SKM-1 (cell line): ENCODE measurements around the gene TBCK.

Source experiments
- DNase-seq: peaks from one replicate; lab custom pipeline; 2025; ENCODE audit not compliant: unreplicated experiment; lab: John Stamatoyannopoulos, UW

Gene TBCK

DNA sequence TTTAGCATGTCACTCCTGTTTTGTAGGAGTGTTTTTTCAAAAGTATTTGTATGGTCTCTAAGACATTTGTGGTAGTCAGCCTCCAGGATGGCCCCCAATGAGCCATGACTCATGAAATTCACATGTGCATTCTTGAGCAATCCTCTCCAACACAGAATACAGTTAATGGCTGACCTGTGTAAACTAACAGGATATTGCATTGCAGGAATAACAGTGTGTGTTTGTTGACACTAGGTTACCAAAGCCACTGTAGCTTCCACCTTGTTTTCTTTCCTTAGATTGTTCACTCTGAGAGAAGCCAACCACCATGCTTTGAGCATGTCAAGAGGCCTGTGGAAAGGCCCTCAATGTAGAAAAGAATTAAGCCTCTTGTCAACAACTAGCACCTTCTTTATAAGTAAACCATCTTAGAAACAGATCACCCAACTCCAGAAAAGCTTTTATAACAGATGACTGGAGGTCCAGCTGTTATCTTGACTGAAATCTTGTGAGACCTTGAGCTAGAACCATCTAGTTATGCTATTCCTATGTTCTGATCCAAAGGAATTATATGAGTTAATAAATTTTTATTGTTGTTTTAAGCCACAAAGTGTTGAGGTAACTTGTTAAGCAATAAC lies 28.5 kb downstream of the TBCK start:
- no peak for DNase-seq

- no peak for DNase-seq
Observed at GRCh38 chr4:106286611-106287010, 29.4 kb downstream of the TBCK start.

DNA sequence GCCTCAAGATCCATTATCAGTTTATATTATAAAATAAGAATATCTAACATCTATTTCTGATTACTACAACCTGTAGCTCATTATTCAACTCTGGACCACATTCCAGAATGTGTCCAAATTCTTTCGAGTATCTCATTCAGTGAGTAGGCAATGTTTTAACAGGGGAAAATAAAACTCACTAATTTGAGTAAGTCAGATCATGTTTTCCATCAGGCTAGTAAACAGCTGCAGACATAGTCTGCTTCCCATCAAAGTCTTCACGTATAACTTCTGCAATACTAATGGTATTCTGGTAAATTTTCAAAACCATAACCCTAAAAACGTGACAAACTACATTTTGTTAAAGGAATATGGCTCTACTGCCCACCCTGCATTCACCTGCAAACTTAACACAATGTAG lies 31.8 kb downstream of the TBCK start:
- no peak for DNase-seq

DNA sequence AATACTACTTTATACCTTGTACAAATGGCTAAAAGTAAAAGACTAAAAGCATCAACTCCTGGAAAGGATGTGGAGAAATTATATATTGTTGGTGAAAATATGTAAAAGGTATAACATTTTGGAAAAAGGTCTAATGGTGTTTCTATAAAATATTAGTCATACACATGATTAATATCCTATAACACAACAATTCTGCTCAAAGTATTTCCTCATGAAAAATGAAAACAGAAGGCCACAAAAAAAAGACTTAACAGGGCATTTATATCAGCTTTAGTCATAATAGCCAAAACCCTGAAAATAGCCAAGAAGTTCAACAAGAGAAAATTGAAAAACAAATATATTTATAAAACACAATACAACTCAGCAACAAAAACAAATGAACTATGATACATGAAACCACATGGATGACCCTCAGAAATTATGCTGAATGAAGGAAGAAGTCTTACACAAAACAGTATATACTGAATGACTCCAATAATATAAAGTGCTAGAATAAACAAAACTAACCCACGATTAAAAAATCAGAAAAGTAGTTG lies 38.8 kb downstream of the TBCK start:
- no peak for DNase-seq

GRCh38 chr4:106273831-106274230 lies 42.2 kb downstream of the TBCK start:
- no peak for DNase-seq

DNA sequence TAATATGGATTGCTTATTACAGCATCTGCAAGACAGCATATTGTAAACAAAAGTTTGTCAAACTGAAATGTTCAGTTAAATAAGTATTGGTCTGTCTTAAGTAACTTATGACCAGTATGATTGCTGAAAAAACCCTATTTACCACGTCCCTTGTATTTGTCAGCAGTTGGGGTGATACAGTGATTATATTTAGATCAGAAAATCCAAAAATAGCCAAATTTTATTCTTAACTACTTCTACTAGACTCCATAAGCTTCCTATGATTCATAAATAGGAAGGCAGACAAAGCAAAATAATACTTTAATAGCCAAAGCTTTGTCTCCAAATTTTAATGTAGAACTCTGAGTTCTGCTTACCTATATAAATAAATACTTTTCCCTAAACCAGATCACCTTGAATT lies 45.3 kb downstream of the TBCK start:
- DNase-seq, result no peak

- no peak for DNase-seq
Observed at GRCh38 chr4:106269711-106270110, 46.3 kb downstream of the TBCK start.

GRCh38 chr4:106268786-106269185 lies 47.2 kb downstream of the TBCK start:
- no peak for DNase-seq

DNA sequence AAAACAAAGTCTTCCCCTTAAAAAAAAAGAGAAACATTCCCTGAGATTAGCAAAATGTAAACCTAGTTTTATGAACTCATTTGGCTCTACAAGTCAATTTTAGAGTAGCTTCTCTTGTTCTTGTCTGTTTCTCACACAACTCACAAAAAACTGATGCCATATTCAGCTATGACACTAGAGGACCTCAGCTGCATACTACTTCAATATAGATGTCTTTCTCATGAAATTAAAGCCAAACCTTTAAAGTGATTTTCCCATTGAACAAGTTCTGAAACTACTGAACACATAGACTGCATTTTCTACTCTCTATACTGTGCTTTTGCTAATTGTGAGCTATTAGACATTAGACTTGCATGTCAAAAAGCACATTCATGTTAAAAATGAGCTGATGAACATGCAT lies 49.8 kb downstream of the TBCK start:
- DNase-seq, result peak; percentile 3

DNA sequence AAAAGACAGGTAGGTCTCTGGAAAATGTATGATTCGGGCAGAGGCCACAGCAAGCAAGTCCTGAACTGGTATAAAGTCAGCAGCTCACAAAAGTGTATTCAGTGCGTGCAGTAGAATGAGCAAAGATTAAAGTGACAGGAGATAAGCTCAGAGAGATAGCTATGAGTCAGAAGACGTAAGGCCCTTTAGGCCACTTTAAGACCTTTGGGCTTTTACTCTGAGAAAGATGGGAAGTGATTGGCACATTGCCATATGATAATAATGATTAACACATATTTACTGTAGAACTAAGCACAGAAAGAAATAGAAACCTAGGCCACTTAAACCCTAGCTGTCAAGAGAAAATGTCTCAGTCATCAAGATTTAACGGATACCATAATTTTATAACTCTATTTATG lies 51.7 kb downstream of the TBCK start:
- DNase-seq, result no peak

- DNase-seq, result no peak
Observed at GRCh38 chr4:106263594-106264330, 52.2 kb downstream of the TBCK start.

DNA sequence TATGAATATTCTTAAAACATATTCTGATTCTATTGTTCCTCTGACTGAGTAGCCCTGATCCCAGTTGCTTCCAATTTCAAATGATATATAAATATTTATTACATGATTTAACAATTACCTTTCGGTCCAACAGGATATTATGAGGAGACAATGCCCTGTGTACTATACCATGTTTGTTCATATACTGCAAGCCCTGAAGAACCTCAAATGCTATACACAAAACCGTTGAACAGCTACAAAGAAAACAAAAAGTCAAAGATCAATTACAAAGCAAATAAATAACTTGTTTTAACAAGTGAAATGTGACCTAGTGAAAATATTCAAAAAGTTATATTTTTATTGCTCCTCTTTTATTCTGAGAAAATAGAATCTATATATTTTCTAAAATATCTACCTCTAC lies 54.0 kb downstream of the TBCK start:
- DNase-seq, result no peak

GRCh38 chr4:106258145-106259045 lies 57.6 kb downstream of the TBCK start:
- no peak for DNase-seq

DNA sequence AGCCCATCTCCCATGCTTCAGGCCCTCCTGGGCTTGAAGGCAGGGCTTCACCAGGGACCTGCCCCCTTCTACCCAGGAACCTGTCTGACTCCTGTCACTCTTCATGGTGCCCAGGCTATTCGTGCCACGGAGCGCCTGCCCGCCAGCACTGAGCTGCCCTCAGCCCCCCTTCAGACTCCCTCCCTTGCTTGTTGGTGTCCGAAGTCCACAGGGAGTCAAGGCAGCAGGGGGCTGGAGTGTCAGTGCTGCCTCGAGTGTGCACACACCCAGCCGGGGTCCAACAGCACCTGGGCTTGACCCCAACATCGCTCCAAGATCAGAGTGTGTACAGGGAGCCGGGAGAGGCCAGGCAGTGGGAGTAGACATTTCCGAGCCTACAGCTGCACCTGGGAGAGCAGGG lies 59.8 kb downstream of the TBCK start:
- DNase-seq, result no peak

GRCh38 chr4:106255195-106255594 lies 60.8 kb downstream of the TBCK start:
- DNase-seq, result no peak

DNA sequence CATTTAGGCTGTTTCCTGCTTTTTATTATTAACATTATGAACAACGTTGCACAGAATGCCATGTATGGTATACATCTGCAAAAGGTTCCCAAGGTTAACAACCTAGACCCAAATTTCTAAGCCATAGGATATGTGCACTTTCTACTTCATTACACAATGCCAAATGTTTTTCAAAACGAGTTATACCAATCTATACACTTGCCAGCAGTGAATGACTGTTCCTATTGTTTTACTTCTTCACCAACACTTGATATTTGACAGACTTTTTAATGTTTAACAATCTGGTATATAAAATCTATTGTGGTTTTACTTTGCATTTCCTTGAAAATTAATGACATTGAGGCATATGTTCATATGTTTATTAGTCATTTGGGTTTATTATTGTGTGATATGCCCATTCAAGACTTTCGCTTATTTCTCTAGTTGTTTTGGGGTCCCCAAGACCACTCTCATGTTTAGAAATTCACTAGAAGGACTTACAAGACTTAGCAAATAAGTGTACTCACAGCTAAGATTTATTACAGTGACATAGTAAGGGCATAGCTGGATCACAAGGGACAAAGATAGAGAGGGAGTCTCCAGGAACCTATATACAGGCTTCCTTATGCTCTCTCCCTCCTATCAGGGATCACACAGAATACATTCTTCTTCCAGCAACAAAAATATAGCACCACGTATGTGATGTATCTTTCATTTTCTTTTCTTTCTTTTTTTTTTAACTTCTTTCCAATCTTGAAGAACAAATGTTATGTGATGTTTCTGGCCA lies 62.5 kb downstream of the TBCK start:
- DNase-seq, result no peak

GRCh38 chr4:106247600-106247999 lies 68.4 kb downstream of the TBCK start:
- DNase-seq, result no peak

GRCh38 chr4:106246441-106246840 lies 69.6 kb downstream of the TBCK start:
- DNase-seq, result no peak

DNA sequence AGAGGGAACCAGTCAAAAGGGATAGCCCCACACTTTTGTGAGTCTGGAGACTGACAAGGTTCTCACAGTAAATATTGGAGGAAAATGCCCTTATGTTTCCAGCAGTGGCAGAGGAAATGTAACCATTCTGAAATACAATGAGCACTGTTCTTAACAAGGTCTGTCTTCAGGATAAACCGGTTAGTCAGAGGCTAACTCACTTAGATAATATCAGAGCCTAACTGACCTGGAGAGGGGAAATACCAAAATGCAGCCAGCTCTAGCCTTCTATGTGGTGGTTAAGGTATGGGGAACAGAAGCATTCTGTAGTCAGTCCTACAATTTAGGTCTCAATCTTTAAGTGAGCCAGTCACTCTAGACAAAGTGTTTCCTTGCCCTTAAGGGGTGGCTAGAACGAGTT lies 70.8 kb downstream of the TBCK start:
- DNase-seq, result no peak

DNA sequence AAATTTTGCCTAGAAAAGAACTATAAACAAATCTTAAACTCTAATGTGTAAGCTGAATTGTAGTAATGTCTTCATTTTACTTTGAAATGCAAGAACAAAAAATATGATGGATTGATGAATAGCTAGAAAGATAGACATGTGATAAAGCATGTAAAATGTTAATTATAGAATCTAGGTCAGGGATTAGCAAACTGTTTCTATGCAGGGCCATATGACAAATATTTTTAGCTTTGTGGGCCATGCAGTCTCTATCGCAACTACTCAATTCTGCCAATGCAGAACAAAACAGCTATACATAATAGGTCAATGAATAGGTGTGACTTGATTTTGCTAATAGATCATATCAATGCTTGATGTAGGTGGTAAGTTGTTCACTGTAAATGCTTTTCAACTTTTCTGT lies 75.3 kb downstream of the TBCK start:
- no peak for DNase-seq

- DNase-seq, result peak; percentile 20
Observed at GRCh38 chr4:106238820-106239420, 77.1 kb downstream of the TBCK start.
